ENCODE measurements around the gene RASD1.

Gene RASD1

DNA sequence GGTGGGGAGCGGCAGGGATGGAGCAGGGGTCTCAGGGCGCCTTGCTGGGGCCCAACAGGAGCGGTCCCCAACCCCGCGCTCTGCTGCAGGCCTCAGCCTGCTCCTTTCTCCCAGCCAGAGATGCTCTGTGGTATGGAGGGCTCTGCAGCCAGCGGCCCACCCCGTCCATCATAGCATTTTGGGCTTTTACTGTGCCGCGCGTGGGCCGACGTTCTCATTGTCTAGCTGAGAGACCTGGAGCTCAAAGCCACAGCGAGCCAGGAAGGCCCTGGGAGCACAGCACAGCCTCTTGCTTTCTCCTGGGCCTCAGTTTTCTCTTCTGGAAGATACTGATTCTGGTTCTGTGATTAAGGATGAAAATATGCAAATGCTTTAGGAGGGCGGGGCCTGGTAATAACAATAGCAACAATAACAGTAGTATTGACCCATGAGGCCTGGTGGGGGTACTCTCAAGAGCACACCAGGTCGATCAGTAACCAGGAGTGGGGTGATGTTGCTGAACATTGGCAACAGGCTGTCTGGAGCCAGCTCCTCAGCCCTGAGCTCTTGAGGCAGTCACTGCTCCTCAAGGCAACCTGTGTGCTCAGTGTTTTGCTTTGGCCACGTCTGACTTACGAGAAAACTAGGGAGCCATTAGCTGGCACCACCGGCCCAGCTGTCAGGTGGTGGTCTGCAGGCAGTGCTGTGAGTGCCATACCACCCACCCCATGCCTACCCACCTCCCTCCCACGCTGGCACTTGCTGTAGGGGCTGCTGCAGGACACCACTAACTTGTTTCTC lies 1.1 kb upstream of the RASD1 start:
- Histone ChIP-seq H3K18ac (ENCODE audit: low read length) (peak overlapping the region; percentile 91), H3K4me2 (ENCODE audit: insufficient read depth, low read length, poor library complexity, severe bottlenecking) (peak overlapping the region; percentile 83), H3K27ac (replicated peaks; ENCODE audit: low read length) (no peak overlapping the region), H2BK5ac (ENCODE audit: low read length) (peak overlapping the region; percentile 15), H3K4me3 (ENCODE audit: low read length in 2 of 2) (peak overlapping the region; percentile 17 to 53), H2BK120ac (ENCODE audit: low read depth, low read length) (no peak overlapping the region), H2BK15ac (ENCODE audit: low read length) (no peak overlapping the region), H3K36me3 (replicated peaks in 1 of 2; ENCODE audit: control insufficient read depth in 2 of 2, insufficient read depth in 2 of 2, low read length in 2 of 2) (peaks cover 3 to 10% of the 10 kb centered on the region in 2 donors), H3K9ac (ENCODE audit: low read depth, low read length, poor library complexity) (peak overlapping the region; percentile 36), H3K23ac (ENCODE audit: low read depth, low read length, poor library complexity) (no peak overlapping the region), H3K4me1 (ENCODE audit: control insufficient read depth in 2 of 2, insufficient read depth in 1 of 2, low read depth in 1 of 2, low read length in 2 of 2) (peaks cover 2 to 26% of the 10 kb centered on the region in 2 donors), H3K79me1 (ENCODE audit: low read depth, low read length) (no peaks in the 10 kb centered on the region), H3K9me3 (replicated peaks in 1 of 2; ENCODE audit: control insufficient read depth in 2 of 2, insufficient read depth in 1 of 2, low read depth in 1 of 2, low read length in 2 of 2) (peaks cover 2 to 7% of the 10 kb centered on the region in 2 donors), H2BK12ac (ENCODE audit: low read length) (no peak overlapping the region), H4K8ac (ENCODE audit: low read depth, low read length) (peak overlapping the region; percentile 75), H3K14ac (ENCODE audit: low read length) (no peak overlapping the region), H2AK5ac (ENCODE audit: low read depth, low read length) (no peak overlapping the region), H2AFZ (ENCODE audit: low read length) (peak overlapping the region; percentile 87), H3K27me3 (ENCODE audit: control insufficient read depth in 3 of 3, insufficient read depth in 3 of 3, low read depth in 1 of 3, low read length in 3 of 3) (peaks cover 0 to 18% (median 7%) of the 10 kb centered on the region in 3 experiments), H4K91ac (ENCODE audit: low read depth, low read length, poor library complexity) (no peak overlapping the region), H3K4ac (ENCODE audit: low read length) (no peak overlapping the region)
- WGBS, 2 donors (ENCODE audit: extremely low coverage in 2 of 2, insufficient read length in 2 of 2, insufficient replicate concordance in 1 of 2): no CpG with 5 or more reads among the region's 19 CpGs
- no peak for DNase-seq (ENCODE audit: low spot score)

DNA sequence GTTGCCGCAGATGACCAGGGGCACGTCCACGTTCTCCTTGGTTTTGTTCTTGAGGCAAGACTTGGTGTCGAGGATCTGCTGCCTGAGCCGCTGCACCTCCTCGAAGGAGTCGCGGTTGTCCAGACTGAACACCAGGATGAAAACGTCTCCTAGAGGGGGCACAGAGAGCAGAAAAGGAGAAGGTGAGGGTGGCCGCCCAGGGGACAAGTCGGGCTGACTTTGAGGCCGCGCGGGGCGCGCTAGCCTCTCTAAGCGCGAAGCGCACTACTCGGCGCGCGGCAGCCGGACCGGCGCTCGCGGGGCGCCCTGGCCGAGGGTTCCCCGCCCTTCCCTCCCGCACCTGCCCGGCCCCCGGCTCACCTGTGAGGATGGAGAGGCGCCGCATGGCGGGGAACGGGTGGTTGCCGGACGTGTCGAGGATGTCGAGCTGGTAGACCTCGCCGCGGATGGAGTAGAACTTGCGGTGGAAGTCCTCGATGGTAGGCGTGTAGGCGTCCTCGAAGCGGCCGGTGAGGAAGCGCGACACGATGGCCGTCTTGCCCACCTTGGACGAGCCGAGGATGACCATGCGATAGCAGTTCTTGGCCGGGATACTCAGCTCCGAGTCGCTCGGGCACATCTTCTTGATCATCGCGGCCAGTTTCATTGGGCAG lies 533 bp downstream of the RASD1 start:
- Histone ChIP-seq H3K4me2 (ENCODE audit: insufficient read depth, low read length, poor library complexity, severe bottlenecking) (peak overlapping the region; percentile 83), H3K79me1 (ENCODE audit: low read depth, low read length) (no peaks in the 10 kb centered on the region)

DNA sequence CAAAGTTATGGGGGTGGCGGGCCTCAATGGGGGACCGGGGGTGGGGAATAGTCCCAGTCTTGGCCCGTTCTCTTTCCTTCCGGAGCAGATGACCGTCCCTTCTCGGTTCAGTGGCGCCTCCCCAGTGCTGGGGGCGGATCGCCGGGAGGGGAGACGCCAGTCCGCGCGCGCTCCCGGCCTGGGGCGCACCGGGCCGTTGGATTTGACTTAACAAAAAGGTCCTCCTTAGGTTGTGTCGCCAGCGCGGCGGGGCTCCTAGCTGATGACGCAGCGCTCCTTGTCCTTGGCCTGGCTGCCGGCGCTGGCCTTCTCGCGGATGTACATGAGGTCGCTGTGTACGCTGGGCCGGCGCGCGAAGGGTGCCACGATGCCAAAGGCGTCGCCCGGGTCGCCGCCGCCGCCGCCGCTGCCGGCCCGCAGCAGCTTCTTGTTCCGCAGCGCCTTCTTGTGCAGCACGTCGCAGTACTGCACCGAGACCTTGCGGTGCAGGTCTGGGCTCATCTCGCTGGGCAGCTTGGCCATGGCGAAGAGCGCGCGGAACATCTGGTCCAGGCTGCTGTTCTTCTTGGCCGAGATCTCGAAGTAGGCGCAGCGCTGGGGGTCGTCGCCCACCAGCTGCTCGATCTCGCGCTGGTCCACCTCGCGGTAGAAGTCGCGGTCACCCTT lies 1.2 kb downstream of the RASD1 start:
- peak; percentile 56 for DNase-seq (ENCODE audit: low spot score)
- H4K8ac ChIP-seq (ENCODE audit: low read depth, low read length): no peak overlapping the region
- no CpG with 5 or more reads among the region's 71 CpGs for WGBS, 2 donors (ENCODE audit: extremely low coverage in 2 of 2, insufficient read length in 2 of 2, insufficient replicate concordance in 1 of 2)

More for the DNA sequence above, 533 bp downstream of the RASD1 start:
- Histone ChIP-seq H3K9me3 (replicated peaks in 1 of 2; ENCODE audit: control insufficient read depth in 2 of 2, insufficient read depth in 1 of 2, low read depth in 1 of 2, low read length in 2 of 2) (peaks cover 2 to 7% of the 10 kb centered on the region in 2 donors), H3K9ac (ENCODE audit: low read depth, low read length, poor library complexity) (peak overlapping the region; percentile 87), H3K4me3 (ENCODE audit: low read length in 2 of 2) (peak overlapping the region; percentile 53 to 75), H2BK120ac (ENCODE audit: low read depth, low read length) (no peak overlapping the region), H3K36me3 (replicated peaks in 1 of 2; ENCODE audit: control insufficient read depth in 2 of 2, insufficient read depth in 2 of 2, low read length in 2 of 2) (peaks cover 15 to 25% of the 10 kb centered on the region in 2 donors), H4K8ac (ENCODE audit: low read depth, low read length) (no peak overlapping the region), H3K4me1 (ENCODE audit: control insufficient read depth in 2 of 2, insufficient read depth in 1 of 2, low read depth in 1 of 2, low read length in 2 of 2) (peaks cover 2 to 26% of the 10 kb centered on the region in 2 donors), H3K14ac (ENCODE audit: low read length) (peak overlapping the region; percentile 56), H3K27me3 (ENCODE audit: control insufficient read depth in 3 of 3, insufficient read depth in 3 of 3, low read depth in 1 of 3, low read length in 3 of 3) (peaks cover 0 to 18% (median 7%) of the 10 kb centered on the region in 3 experiments), H2BK15ac (ENCODE audit: low read length) (peak overlapping the region; percentile 56), H2AK5ac (ENCODE audit: low read depth, low read length) (peak overlapping the region; percentile 14), H2BK5ac (ENCODE audit: low read length) (no peak overlapping the region), H3K18ac (ENCODE audit: low read length) (peak overlapping the region; percentile 88), H2BK12ac (ENCODE audit: low read length) (peak overlapping the region; percentile 48), H3K4ac (ENCODE audit: low read length) (no peak overlapping the region), H3K27ac (replicated peaks; ENCODE audit: low read length) (no peak overlapping the region), H4K91ac (ENCODE audit: low read depth, low read length, poor library complexity) (peak overlapping the region; percentile 23), H3K23ac (ENCODE audit: low read depth, low read length, poor library complexity) (peak overlapping the region; percentile 97), H2AFZ (ENCODE audit: low read length) (peak overlapping the region; percentile 87)
- WGBS, 2 donors (ENCODE audit: extremely low coverage in 2 of 2, insufficient read length in 2 of 2, insufficient replicate concordance in 1 of 2): no CpG with 5 or more reads among the region's 65 CpGs
- DNase-seq (ENCODE audit: low spot score): peak; percentile 42

More for the DNA sequence above, 1.2 kb downstream of the RASD1 start:
- Histone ChIP-seq H2BK15ac (ENCODE audit: low read length) (peak overlapping the region; percentile 79), H3K9me3 (replicated peaks in 1 of 2; ENCODE audit: control insufficient read depth in 2 of 2, insufficient read depth in 1 of 2, low read depth in 1 of 2, low read length in 2 of 2) (peaks cover 2 to 7% of the 10 kb centered on the region in 2 donors), H3K27me3 (ENCODE audit: control insufficient read depth in 3 of 3, insufficient read depth in 3 of 3, low read depth in 1 of 3, low read length in 3 of 3) (peaks cover 0 to 18% (median 7%) of the 10 kb centered on the region in 3 experiments), H4K91ac (ENCODE audit: low read depth, low read length, poor library complexity) (no peak overlapping the region), H3K27ac (replicated peaks; ENCODE audit: low read length) (no peak overlapping the region), H3K4me1 (ENCODE audit: control insufficient read depth in 2 of 2, insufficient read depth in 1 of 2, low read depth in 1 of 2, low read length in 2 of 2) (peaks cover 2 to 26% of the 10 kb centered on the region in 2 donors), H3K9ac (ENCODE audit: low read depth, low read length, poor library complexity) (peak overlapping the region; percentile 87), H3K23ac (ENCODE audit: low read depth, low read length, poor library complexity) (peak overlapping the region; percentile 6), H2AFZ (ENCODE audit: low read length) (no peak overlapping the region), H3K4ac (ENCODE audit: low read length) (no peak overlapping the region), H2BK12ac (ENCODE audit: low read length) (peak overlapping the region; percentile 48), H2BK120ac (ENCODE audit: low read depth, low read length) (no peak overlapping the region), H3K4me2 (ENCODE audit: insufficient read depth, low read length, poor library complexity, severe bottlenecking) (peak overlapping the region; percentile 83), H2BK5ac (ENCODE audit: low read length) (no peak overlapping the region), H3K36me3 (replicated peaks in 1 of 2; ENCODE audit: control insufficient read depth in 2 of 2, insufficient read depth in 2 of 2, low read length in 2 of 2) (peaks cover 15 to 30% of the 10 kb centered on the region in 2 donors), H3K14ac (ENCODE audit: low read length) (no peak overlapping the region), H3K4me3 (ENCODE audit: low read length in 2 of 2) (peak overlapping the region in 1 of 2 donors; percentile 75), H3K79me1 (ENCODE audit: low read depth, low read length) (no peaks in the 10 kb centered on the region), H2AK5ac (ENCODE audit: low read depth, low read length) (peak overlapping the region; percentile 2), H3K18ac (ENCODE audit: low read length) (peak overlapping the region; percentile 82)
